Measurements from ENCODE around the gene ALAS1. TPM values are rescaled to one million over a fixed set of nuclear protein-coding genes. Genes with fewer than 3 reads are reported as not detected.

Gene ALAS1
- total and polyA plus RNA-seq, 2 of the 13 experiments (the other 11 are each of a cell fraction or from before 2014, with no cell fraction given), result 36.0 to 43.2 TPM

GRCh38 chr3:52240059-52240885 lies 42.3 kb downstream of the ALAS1 start (continued):
- TF ChIP-seq ZNF501 (CRISPR knock-in tag; IDR thresholded peaks at IDR 0.05) (peak; percentile 44; the same call in 1 of the 2 replicates), U2AF2 (IDR thresholded peaks at IDR 0.05; ENCODE audit: low read depth, low read length) (no peak), ZNF891 (CRISPR knock-in tag; IDR thresholded peaks at IDR 0.05) (peak; percentile 44; the same call in 1 of the 2 replicates), ZNF205 (CRISPR knock-in tag; IDR thresholded peaks at IDR 0.05) (no peak), NFRKB (IDR thresholded peaks at IDR 0.05) (no peak), HDAC2 (CRISPR knock-in tag; IDR thresholded peaks at IDR 0.05) (no peak), ZNF816 (CRISPR knock-in tag; IDR thresholded peaks at IDR 0.05; ENCODE audit: borderline replicate concordance) (no peak), HCFC1 (IDR thresholded peaks at IDR 0.05; ENCODE audit: low read depth, low read length) (no peak), ZSCAN20 (CRISPR knock-in tag; IDR thresholded peaks at IDR 0.05; ENCODE audit: borderline replicate concordance) (no peak), ZNF275 (CRISPR knock-in tag; IDR thresholded peaks at IDR 0.05; ENCODE audit: borderline replicate concordance) (no peak), ZFP91 (CRISPR knock-in tag; IDR thresholded peaks at IDR 0.05; ENCODE audit: borderline replicate concordance) (peak; percentile 15; the same call in 1 of the 2 replicates), DNMT1 (CRISPR knock-in tag; IDR thresholded peaks at IDR 0.05) (no peak), ZNF7 (CRISPR knock-in tag; IDR thresholded peaks at IDR 0.05) (no peak), IRF1 (CRISPR knock-in tag; IDR thresholded peaks at IDR 0.05; ENCODE audit: low read depth) (no peak), ZNF747 (CRISPR knock-in tag; IDR thresholded peaks at IDR 0.05; ENCODE audit: borderline replicate concordance) (no peak), ZSCAN22 (CRISPR knock-in tag; IDR thresholded peaks at IDR 0.05) (no peak), TCF7 (IDR thresholded peaks at IDR 0.05; ENCODE audit: low read depth) (no peak)
- TF ChIP-seq, protein P1, sequence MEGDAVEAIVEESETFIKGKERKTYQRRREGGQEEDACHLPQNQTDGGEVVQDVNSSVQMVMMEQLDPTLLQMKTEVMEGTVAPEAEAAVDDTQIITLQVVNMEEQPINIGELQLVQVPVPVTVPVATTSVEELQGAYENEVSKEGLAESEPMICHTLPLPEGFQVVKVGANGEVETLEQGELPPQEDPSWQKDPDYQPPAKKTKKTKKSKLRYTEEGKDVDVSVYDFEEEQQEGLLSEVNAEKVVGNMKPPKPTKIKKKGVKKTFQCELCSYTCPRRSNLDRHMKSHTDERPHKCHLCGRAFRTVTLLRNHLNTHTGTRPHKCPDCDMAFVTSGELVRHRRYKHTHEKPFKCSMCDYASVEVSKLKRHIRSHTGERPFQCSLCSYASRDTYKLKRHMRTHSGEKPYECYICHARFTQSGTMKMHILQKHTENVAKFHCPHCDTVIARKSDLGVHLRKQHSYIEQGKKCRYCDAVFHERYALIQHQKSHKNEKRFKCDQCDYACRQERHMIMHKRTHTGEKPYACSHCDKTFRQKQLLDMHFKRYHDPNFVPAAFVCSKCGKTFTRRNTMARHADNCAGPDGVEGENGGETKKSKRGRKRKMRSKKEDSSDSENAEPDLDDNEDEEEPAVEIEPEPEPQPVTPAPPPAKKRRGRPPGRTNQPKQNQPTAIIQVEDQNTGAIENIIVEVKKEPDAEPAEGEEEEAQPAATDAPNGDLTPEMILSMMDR (CRISPR knock-in tag; IDR thresholded peaks at IDR 0.05), result peak; percentile 44
- TF ChIP-seq, protein P2, sequence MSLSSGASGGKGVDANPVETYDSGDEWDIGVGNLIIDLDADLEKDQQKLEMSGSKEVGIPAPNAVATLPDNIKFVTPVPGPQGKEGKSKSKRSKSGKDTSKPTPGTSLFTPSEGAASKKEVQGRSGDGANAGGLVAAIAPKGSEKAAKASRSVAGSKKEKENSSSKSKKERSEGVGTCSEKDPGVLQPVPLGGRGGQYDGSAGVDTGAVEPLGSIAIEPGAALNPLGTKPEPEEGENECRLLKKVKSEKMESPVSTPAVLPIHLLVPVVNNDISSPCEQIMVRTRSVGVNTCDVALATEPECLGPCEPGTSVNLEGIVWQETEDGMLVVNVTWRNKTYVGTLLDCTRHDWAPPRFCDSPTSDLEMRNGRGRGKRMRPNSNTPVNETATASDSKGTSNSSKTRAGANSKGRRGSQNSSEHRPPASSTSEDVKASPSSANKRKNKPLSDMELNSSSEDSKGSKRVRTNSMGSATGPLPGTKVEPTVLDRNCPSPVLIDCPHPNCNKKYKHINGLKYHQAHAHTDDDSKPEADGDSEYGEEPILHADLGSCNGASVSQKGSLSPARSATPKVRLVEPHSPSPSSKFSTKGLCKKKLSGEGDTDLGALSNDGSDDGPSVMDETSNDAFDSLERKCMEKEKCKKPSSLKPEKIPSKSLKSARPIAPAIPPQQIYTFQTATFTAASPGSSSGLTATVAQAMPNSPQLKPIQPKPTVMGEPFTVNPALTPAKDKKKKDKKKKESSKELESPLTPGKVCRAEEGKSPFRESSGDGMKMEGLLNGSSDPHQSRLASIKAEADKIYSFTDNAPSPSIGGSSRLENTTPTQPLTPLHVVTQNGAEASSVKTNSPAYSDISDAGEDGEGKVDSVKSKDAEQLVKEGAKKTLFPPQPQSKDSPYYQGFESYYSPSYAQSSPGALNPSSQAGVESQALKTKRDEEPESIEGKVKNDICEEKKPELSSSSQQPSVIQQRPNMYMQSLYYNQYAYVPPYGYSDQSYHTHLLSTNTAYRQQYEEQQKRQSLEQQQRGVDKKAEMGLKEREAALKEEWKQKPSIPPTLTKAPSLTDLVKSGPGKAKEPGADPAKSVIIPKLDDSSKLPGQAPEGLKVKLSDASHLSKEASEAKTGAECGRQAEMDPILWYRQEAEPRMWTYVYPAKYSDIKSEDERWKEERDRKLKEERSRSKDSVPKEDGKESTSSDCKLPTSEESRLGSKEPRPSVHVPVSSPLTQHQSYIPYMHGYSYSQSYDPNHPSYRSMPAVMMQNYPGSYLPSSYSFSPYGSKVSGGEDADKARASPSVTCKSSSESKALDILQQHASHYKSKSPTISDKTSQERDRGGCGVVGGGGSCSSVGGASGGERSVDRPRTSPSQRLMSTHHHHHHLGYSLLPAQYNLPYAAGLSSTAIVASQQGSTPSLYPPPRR (CRISPR knock-in tag; IDR thresholded peaks at IDR 0.05; ENCODE audit: borderline replicate concordance), result no peak

Data from HepG2 (cell line).